ENCODE measurements around the gene PATL1. TPM values are rescaled to one million over a fixed set of nuclear protein-coding genes. Genes with fewer than 3 reads are reported as not detected.
"Not testable (repeated sequence)": the region's sequence is repeated elsewhere in the genome, so short reads cannot be mapped to it uniquely, and the experiment has no call there.

PATL1 gene
- total RNA-seq, 4 donors from 2014 or later = 19.0 to 29.9 (median 26.2) TPM

DNA sequence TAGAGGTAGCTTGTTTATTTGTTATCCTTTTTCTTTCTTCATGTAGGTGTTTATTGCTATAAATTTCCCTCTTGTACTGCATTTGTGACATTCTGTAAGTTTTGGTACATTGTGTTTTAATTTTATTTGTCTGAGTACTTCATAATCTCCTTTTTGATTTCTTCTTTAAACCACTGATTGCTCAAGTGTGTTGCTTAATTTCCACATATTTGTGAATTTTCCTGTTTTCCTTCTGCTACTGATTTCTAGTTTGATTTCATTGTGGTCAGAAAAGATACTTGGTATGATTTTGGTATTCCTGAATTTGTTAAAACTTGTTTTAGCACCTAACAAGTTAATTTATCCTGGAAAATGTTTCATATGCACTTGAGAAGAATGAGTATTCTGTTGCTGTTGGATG, 29.7 kb upstream of the PATL1 start:
- in situ Hi-C loops (cut with MboI; ENCODE audit: low sequenced_read_pairs in 4 of 4) (no loop called here), intact Hi-C loops (cut with DNase I; ENCODE audit: low total_unique reads) (no loop called here)
- no peaks in the 10 kb centered on the region for H3K27me3 ChIP-seq
- no peaks in the 10 kb centered on the region for H3K36me3 ChIP-seq
- H3K27ac ChIP-seq = no peak overlapping the region
- TF ChIP-seq, protein P1, sequence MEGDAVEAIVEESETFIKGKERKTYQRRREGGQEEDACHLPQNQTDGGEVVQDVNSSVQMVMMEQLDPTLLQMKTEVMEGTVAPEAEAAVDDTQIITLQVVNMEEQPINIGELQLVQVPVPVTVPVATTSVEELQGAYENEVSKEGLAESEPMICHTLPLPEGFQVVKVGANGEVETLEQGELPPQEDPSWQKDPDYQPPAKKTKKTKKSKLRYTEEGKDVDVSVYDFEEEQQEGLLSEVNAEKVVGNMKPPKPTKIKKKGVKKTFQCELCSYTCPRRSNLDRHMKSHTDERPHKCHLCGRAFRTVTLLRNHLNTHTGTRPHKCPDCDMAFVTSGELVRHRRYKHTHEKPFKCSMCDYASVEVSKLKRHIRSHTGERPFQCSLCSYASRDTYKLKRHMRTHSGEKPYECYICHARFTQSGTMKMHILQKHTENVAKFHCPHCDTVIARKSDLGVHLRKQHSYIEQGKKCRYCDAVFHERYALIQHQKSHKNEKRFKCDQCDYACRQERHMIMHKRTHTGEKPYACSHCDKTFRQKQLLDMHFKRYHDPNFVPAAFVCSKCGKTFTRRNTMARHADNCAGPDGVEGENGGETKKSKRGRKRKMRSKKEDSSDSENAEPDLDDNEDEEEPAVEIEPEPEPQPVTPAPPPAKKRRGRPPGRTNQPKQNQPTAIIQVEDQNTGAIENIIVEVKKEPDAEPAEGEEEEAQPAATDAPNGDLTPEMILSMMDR (IDR thresholded peaks at IDR 0.05 in 4 of 5, conservative IDR thresholded peaks at IDR 0.05 in 1 of 5) = no peak
- no peak for TF ChIP-seq POLR2A (IDR thresholded peaks at IDR 0.05)
- DNase-seq = no peak
- H3K4me1 ChIP-seq = no peaks in the 10 kb centered on the region
- H3K9me3 ChIP-seq = no peaks in the 10 kb centered on the region
- no peak overlapping the region for H3K4me3 ChIP-seq
- no peak for ATAC-seq

GRCh38 chr11:59692915-59693314, 24.1 kb upstream of the PATL1 start:
- no peak for DNase-seq
- intact Hi-C loops (cut with DNase I; ENCODE audit: low total_unique reads) = no loop called here
- Histone ChIP-seq H3K36me3 (no peaks in the 10 kb centered on the region), H3K4me3 (no peak overlapping the region), H3K4me1 (no peaks in the 10 kb centered on the region), H3K9me3 (peaks cover 0 to 7% (median 0%) of the 10 kb centered on the region in 3 donors), H3K27ac (no peak overlapping the region), H3K27me3 (no peaks in the 10 kb centered on the region)
- in situ Hi-C loops (cut with MboI; ENCODE audit: low sequenced_read_pairs in 4 of 4) = no loop called here
- ATAC-seq = no peak
- no peak for TF ChIP-seq POLR2A (IDR thresholded peaks at IDR 0.05)
- TF ChIP-seq, protein P1 (IDR thresholded peaks at IDR 0.05 in 4 of 5, conservative IDR thresholded peaks at IDR 0.05 in 1 of 5) = no peak

GRCh38 chr11:59691156-59691555, 22.3 kb upstream of the PATL1 start:
- H3K9me3 ChIP-seq = peaks cover 0 to 7% (median 0%) of the 10 kb centered on the region in 3 donors
- in situ Hi-C loops (cut with MboI; ENCODE audit: low sequenced_read_pairs in 4 of 4) = no loop called here

GRCh38 chr11:59689015-59689414, 20.2 kb upstream of the PATL1 start:
- TF ChIP-seq, protein P1 (IDR thresholded peaks at IDR 0.05 in 4 of 5, conservative IDR thresholded peaks at IDR 0.05 in 1 of 5) = no peak
- Histone ChIP-seq H3K27me3 (peaks cover 0 to 8% (median 0%) of the 10 kb centered on the region in 3 donors), H3K9me3 (peaks cover 0 to 7% (median 0%) of the 10 kb centered on the region in 3 donors), H3K36me3 (no peaks in the 10 kb centered on the region), H3K4me3 (no peak overlapping the region), H3K27ac (no peak overlapping the region), H3K4me1 (no peaks in the 10 kb centered on the region)
- no peak for ATAC-seq
- in situ Hi-C loops (cut with MboI; ENCODE audit: low sequenced_read_pairs in 4 of 4) = no loop called here
- no peak for DNase-seq
- intact Hi-C loops (cut with DNase I; ENCODE audit: low total_unique reads) = loop anchor here (10.0 kb wide), 1 partner anchor 514 kb away; the partner anchor contains the start of gene DTX4

More at GRCh38 chr11:59691156-59691555, 22.3 kb upstream of the PATL1 start:
- Histone ChIP-seq H3K4me3 (no peak overlapping the region), H3K27me3 (no peaks in the 10 kb centered on the region), H3K36me3 (no peaks in the 10 kb centered on the region), H3K4me1 (no peaks in the 10 kb centered on the region), H3K27ac (no peak overlapping the region)
- no peak for DNase-seq
- TF ChIP-seq, protein P1 (IDR thresholded peaks at IDR 0.05 in 4 of 5, conservative IDR thresholded peaks at IDR 0.05 in 1 of 5) = no peak
- no peak for TF ChIP-seq POLR2A (IDR thresholded peaks at IDR 0.05)
- ATAC-seq = no peak
- intact Hi-C loops (cut with DNase I; ENCODE audit: low total_unique reads) = no loop called here

DNA sequence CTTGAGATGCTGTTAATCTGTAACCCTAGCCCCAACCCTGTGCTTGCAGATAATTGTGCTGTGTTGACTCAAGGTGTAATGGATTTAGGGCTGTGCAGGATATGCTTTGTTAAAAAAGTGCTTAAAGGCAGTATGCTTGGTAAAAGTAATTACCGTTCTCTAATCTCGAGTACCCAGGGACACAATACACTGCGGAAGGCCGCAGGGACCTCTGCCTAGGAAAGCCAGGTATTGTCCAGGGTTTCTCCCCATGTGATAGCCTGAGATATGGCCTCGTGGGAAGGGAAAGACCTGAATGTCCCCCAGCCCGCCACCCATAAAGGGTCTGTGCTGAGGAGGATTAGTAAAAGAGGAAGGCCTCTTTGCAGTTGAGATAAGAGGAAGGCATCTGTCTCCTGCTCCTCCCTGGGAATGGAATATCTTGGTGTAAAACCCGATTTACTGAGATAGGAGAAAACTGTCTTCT, 12.5 kb upstream of the PATL1 start:
- in situ Hi-C loops (cut with MboI; ENCODE audit: low sequenced_read_pairs in 4 of 4); H3K4me3 ChIP-seq; H3K27me3 ChIP-seq; H3K36me3 ChIP-seq; H3K27ac ChIP-seq; ATAC-seq; H3K4me1 ChIP-seq; DNase-seq; H3K9me3 ChIP-seq: not testable (repeated sequence)
- intact Hi-C loops (cut with DNase I; ENCODE audit: low total_unique reads) = loop anchor here (10.0 kb wide), 1 partner anchor 506 kb away; the partner anchor contains the start of gene DTX4
